ENCODE measurements around the gene ARMS2. TPM values are rescaled to one million over a fixed set of nuclear protein-coding genes. Genes with fewer than 3 reads are reported as not detected.

Gene ARMS2
- total RNA-seq, 1 experiment from 2014 or later: not detected

- H3K4me2 ChIP-seq (ENCODE audit: low read length): no peak overlapping the region
- H3K27me3 ChIP-seq (ENCODE audit: low read length): no peaks in the 10 kb centered on the region
- no peaks in the 10 kb centered on the region for H4K20me1 ChIP-seq (ENCODE audit: low read length)
- H3F3A ChIP-seq (ENCODE audit: low read length, unreplicated experiment): no peaks in the 10 kb centered on the region
- H2AFZ ChIP-seq (ENCODE audit: low read length): no peak overlapping the region
- H3K9ac ChIP-seq (ENCODE audit: low read length): no peak overlapping the region
- H3K79me2 ChIP-seq (ENCODE audit: low read length): 0 out of 2 replicates have a peak, but pooled peaks cover 3% of the 10 kb centered on the region
- ATAC-seq: no peak
- BruUV-seq (replicated peaks): no TSS peak
- DNase-seq: no peak
- ChIA-PET CTCF (no interaction called here), POLR2A (ENCODE audit: unreplicated experiment) (no interaction called here)
- H3K36me3 ChIP-seq (ENCODE audit: low read depth, low read length): no peaks in the 10 kb centered on the region
- intact Hi-C loops (cut with micrococcal nuclease): no loop called here
- no peaks in the 10 kb centered on the region for H3K9me3 ChIP-seq (ENCODE audit: low read length)
- H3K27ac ChIP-seq (ENCODE audit: low read length): no peak overlapping the region
- H3K4me3 ChIP-seq (ENCODE audit: low read length): no peak overlapping the region
- H3K4me1 ChIP-seq (ENCODE audit: insufficient read depth, low read length): peaks cover 15% of the 10 kb centered on the region
- H3K9me2 ChIP-seq (replicated peaks; ENCODE audit: low read length): no peaks in the 10 kb centered on the region
- TF ChIP-seq EZH2 (IDR thresholded peaks at IDR 0.05; ENCODE audit: low read length, unreplicated experiment) (no peak), EZH2phosphoT487 (IDR thresholded peaks at IDR 0.05; ENCODE audit: borderline replicate concordance, low read length) (no peak), CTCF (conservative IDR thresholded peaks at IDR 0.05; ENCODE audit: low read depth, low read length) (no peak)
Measured at GRCh38 chr10:122464250-122464510, 9.7 kb downstream of the ARMS2 start.

GRCh38 chr10:122464586-122464985, 10.1 kb downstream of the ARMS2 start:
- Histone ChIP-seq H3K4me3 (ENCODE audit: low read length) (no peak overlapping the region), H3K27me3 (ENCODE audit: low read length) (no peaks in the 10 kb centered on the region), H3K9me3 (ENCODE audit: low read length) (no peaks in the 10 kb centered on the region), H3K79me2 (ENCODE audit: low read length) (0 out of 2 replicates have a peak, but pooled peaks cover 3% of the 10 kb centered on the region), H3K27ac (ENCODE audit: low read length) (no peak overlapping the region), H3K9me2 (replicated peaks; ENCODE audit: low read length) (no peaks in the 10 kb centered on the region), H3K4me1 (ENCODE audit: insufficient read depth, low read length) (peaks cover 19% of the 10 kb centered on the region), H3K9ac (ENCODE audit: low read length) (no peak overlapping the region), H4K20me1 (ENCODE audit: low read length) (no peaks in the 10 kb centered on the region), H2AFZ (ENCODE audit: low read length) (no peak overlapping the region), H3F3A (ENCODE audit: low read length, unreplicated experiment) (no peaks in the 10 kb centered on the region), H3K36me3 (ENCODE audit: low read depth, low read length) (no peaks in the 10 kb centered on the region), H3K4me2 (ENCODE audit: low read length) (no peak overlapping the region)
- no peak for TF ChIP-seq EZH2phosphoT487 (IDR thresholded peaks at IDR 0.05; ENCODE audit: borderline replicate concordance, low read length)
- TF ChIP-seq EZH2 (IDR thresholded peaks at IDR 0.05; ENCODE audit: low read length, unreplicated experiment): no peak
- TF ChIP-seq CTCF (conservative IDR thresholded peaks at IDR 0.05; ENCODE audit: low read depth, low read length): no peak
- ATAC-seq (no peak), DNase-seq (no peak)
- intact Hi-C loops (cut with micrococcal nuclease): no loop called here
- ChIA-PET POLR2A (ENCODE audit: unreplicated experiment) (no interaction called here), CTCF (no interaction called here)
- BruUV-seq (replicated peaks): no TSS peak

- intact Hi-C loops (cut with micrococcal nuclease): loop anchor here (5.0 kb wide), 1 partner anchor 102 kb away; no protein-coding TSS in a partner anchor
- Histone ChIP-seq H3K36me3 (ENCODE audit: low read depth, low read length) (no peaks in the 10 kb centered on the region), H3K9ac (ENCODE audit: low read length) (no peak overlapping the region), H3K4me3 (ENCODE audit: low read length) (no peak overlapping the region), H3K4me1 (ENCODE audit: insufficient read depth, low read length) (peaks cover 23% of the 10 kb centered on the region), H3K79me2 (ENCODE audit: low read length) (0 out of 2 replicates have a peak, but pooled peaks cover 3% of the 10 kb centered on the region), H3K27ac (ENCODE audit: low read length) (no peak overlapping the region), H3F3A (ENCODE audit: low read length, unreplicated experiment) (no peaks in the 10 kb centered on the region), H2AFZ (ENCODE audit: low read length) (no peak overlapping the region), H3K27me3 (ENCODE audit: low read length) (no peaks in the 10 kb centered on the region), H3K9me2 (replicated peaks; ENCODE audit: low read length) (no peaks in the 10 kb centered on the region), H3K9me3 (ENCODE audit: low read length) (no peaks in the 10 kb centered on the region), H3K4me2 (ENCODE audit: low read length) (no peak overlapping the region), H4K20me1 (ENCODE audit: low read length) (no peaks in the 10 kb centered on the region)
- ChIA-PET POLR2A (ENCODE audit: unreplicated experiment) (no interaction called here), CTCF (no interaction called here)
- TF ChIP-seq CTCF (conservative IDR thresholded peaks at IDR 0.05; ENCODE audit: low read depth, low read length) (no peak), EZH2 (IDR thresholded peaks at IDR 0.05; ENCODE audit: low read length, unreplicated experiment) (no peak), EZH2phosphoT487 (IDR thresholded peaks at IDR 0.05; ENCODE audit: borderline replicate concordance, low read length) (no peak)
- BruUV-seq (replicated peaks): no TSS peak
- ATAC-seq: no peak
- DNase-seq: no peak
Measured at GRCh38 chr10:122465401-122466040, 11.1 kb downstream of the ARMS2 start.
